ENCODE measurements around the gene MCC. TPM values are rescaled to one million over a fixed set of nuclear protein-coding genes. Genes with fewer than 3 reads are reported as not detected.

MCC gene
- total RNA-seq, 1 donor from 2014 or later = 15.1 TPM

DNA sequence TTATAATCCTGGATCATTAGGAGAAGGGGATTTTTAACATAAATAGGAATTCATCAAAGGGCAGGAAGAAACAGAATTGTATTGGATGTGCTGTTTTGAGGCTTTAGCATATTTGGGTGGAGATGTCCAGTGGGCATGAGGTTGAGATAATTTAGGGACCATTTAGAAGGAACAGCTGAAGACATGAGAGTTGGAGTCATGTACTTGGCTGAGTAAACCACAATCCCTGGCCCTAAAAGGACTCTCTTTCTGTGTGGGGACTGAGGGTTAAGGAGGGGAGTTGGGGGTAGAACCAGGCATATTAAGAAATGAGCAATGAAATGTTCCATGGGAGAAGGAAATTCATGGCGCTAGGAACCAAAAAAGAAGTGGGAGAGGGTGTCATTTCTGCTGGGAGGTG, 450.1 kb downstream of the MCC start:
- Histone ChIP-seq H3K9ac (ENCODE audit: low read depth in 1 of 3, low read length in 3 of 3) (no peak overlapping the region), H3K27me3 (ENCODE audit: control insufficient read depth in 3 of 3, insufficient read depth in 3 of 3, low read length in 3 of 3) (no peaks in the 10 kb centered on the region), H3K4me3 (ENCODE audit: low read length in 3 of 3) (no peak overlapping the region), H3K9me3 (ENCODE audit: control insufficient read depth in 3 of 3, low read length in 3 of 3) (no peaks in the 10 kb centered on the region), H3K27ac (ENCODE audit: low read depth, low read length) (no peak overlapping the region), H3K36me3 (ENCODE audit: control insufficient read depth in 3 of 3, insufficient read depth in 3 of 3, low read length in 3 of 3) (peaks cover 0 to 5% (median 0%) of the 10 kb centered on the region in 3 donors), H3K4me1 (ENCODE audit: control insufficient read depth in 3 of 3, insufficient read depth in 3 of 3, low read length in 3 of 3) (peaks cover 0 to 15% (median 0%) of the 10 kb centered on the region in 3 donors)

DNA sequence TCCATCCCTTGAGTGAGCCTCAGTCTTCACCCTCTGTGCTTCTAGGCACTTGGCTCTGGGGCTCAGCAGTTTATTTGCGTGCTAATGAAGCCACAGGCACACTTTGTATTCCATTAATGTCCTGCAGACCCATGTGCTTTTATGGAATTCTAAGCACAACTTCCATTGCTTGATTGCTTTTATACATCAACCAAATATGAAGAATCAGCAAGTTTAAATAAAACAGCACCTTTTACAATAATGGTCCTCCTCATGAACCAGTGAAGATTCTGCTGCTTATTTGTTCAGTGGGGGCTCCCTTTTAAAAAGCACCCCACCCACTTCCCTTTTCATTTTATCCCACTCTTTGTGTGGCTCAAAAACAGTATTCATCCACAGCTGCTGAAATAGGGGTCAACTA, 451.4 kb downstream of the MCC start:
- no peak overlapping the region for H3K9ac ChIP-seq (ENCODE audit: low read depth in 1 of 3, low read length in 3 of 3)
- H3K27ac ChIP-seq (ENCODE audit: low read depth, low read length) = no peak overlapping the region
- H3K36me3 ChIP-seq (ENCODE audit: control insufficient read depth in 3 of 3, insufficient read depth in 3 of 3, low read length in 3 of 3) = peaks cover 0 to 5% (median 0%) of the 10 kb centered on the region in 3 donors
- H3K4me3 ChIP-seq (ENCODE audit: low read length in 3 of 3) = no peak overlapping the region
- peaks cover 0 to 18% (median 0%) of the 10 kb centered on the region in 3 donors for H3K4me1 ChIP-seq (ENCODE audit: control insufficient read depth in 3 of 3, insufficient read depth in 3 of 3, low read length in 3 of 3)
- no peaks in the 10 kb centered on the region for H3K27me3 ChIP-seq (ENCODE audit: control insufficient read depth in 3 of 3, insufficient read depth in 3 of 3, low read length in 3 of 3)
- no peaks in the 10 kb centered on the region for H3K9me3 ChIP-seq (ENCODE audit: control insufficient read depth in 3 of 3, low read length in 3 of 3)

DNA sequence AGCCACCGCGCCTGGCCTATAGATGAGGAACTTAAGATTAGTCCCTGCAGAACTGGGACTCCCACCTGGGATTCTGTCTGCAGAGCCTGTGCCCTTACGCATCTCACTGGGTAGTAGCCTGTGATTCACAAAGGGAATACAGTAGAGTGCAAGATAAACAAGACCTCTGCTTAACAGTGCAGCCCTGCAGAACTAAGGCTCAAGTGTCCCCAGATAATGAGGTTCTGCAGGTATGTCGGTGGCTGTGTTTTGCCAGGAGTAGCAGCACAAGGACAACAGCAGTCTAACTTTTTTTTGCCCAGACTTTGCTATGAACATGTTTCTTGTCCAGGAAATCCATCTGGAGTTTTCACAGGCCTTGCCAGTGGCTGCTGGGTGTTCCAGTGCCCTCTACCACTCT, 451.9 kb downstream of the MCC start:
- H3K36me3 ChIP-seq (ENCODE audit: control insufficient read depth in 3 of 3, insufficient read depth in 3 of 3, low read length in 3 of 3) = peaks cover 0 to 5% (median 0%) of the 10 kb centered on the region in 3 donors
- H3K4me3 ChIP-seq (ENCODE audit: low read length in 3 of 3) = no peak overlapping the region
- H3K9me3 ChIP-seq (ENCODE audit: control insufficient read depth in 3 of 3, low read length in 3 of 3) = no peaks in the 10 kb centered on the region
- H3K27me3 ChIP-seq (ENCODE audit: control insufficient read depth in 3 of 3, insufficient read depth in 3 of 3, low read length in 3 of 3) = no peaks in the 10 kb centered on the region
- H3K27ac ChIP-seq (ENCODE audit: low read depth, low read length) = no peak overlapping the region
- peaks cover 0 to 15% (median 0%) of the 10 kb centered on the region in 3 donors for H3K4me1 ChIP-seq (ENCODE audit: control insufficient read depth in 3 of 3, insufficient read depth in 3 of 3, low read length in 3 of 3)
- H3K9ac ChIP-seq (ENCODE audit: low read depth in 1 of 3, low read length in 3 of 3) = no peak overlapping the region

DNA sequence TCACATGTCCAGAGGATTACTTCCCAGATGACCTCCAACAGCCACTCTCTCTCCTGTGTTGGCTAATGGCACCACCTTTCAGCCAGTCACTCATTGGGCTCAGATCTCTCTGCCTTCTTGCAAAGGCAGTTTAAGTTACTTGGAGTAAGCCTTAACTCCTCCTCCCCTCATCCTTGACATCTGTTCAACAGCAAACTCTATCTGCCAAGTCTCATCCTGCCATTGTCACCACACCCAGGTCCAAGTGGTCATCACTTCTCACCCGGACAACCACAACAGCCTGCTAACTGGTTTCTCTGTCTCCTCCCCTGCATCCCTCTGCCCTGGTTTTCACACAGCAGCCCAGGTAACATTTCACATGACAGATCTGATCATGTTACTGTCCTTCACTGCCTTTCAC, 453.2 kb downstream of the MCC start:
- peak overlapping the region; percentile 36 for H3K27ac ChIP-seq (ENCODE audit: low read depth, low read length)
- peaks cover 0 to 2% (median 0%) of the 10 kb centered on the region in 3 donors for H3K36me3 ChIP-seq (ENCODE audit: control insufficient read depth in 3 of 3, insufficient read depth in 3 of 3, low read length in 3 of 3)
- no peak overlapping the region for H3K9ac ChIP-seq (ENCODE audit: low read depth in 1 of 3, low read length in 3 of 3)
- H3K4me3 ChIP-seq (ENCODE audit: low read length in 3 of 3) = no peak overlapping the region
- H3K27me3 ChIP-seq (ENCODE audit: control insufficient read depth in 3 of 3, insufficient read depth in 3 of 3, low read length in 3 of 3) = no peaks in the 10 kb centered on the region
- H3K9me3 ChIP-seq (ENCODE audit: control insufficient read depth in 3 of 3, low read length in 3 of 3) = no peaks in the 10 kb centered on the region
- peaks cover 0 to 9% (median 0%) of the 10 kb centered on the region in 3 donors for H3K4me1 ChIP-seq (ENCODE audit: control insufficient read depth in 3 of 3, insufficient read depth in 3 of 3, low read length in 3 of 3)

DNA sequence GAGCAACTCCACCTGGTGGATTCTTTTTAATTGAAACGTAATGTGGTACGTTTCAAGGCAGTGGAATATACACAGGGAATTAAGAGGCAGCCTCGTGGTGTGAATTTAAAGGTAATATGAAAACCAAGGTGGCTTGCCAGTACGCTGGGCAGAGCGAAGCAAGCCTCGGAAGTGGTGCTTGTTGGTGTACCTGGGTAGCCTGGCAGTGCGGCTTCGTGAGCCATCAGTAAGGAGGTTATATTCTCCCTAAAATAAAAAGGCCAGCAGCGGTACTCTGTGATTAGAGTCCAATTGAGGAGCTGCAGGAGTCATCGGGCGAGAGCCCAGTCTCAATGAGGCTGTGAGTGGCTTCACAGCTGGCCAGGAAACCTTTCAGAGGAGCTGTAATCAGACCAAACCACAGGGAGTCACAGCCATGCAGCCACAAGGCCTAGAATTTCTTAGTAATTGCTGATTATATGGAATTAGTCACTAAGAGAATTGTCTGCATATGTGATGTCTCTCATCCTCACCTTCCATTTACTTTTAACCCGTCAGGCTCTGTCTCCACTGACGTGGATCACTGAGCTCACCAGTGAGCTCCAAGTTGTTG, 454.0 kb downstream of the MCC start:
- Histone ChIP-seq H3K4me1 (ENCODE audit: control insufficient read depth in 3 of 3, insufficient read depth in 3 of 3, low read length in 3 of 3) (peaks cover 0 to 6% (median 0%) of the 10 kb centered on the region in 3 donors), H3K4me3 (ENCODE audit: low read length in 3 of 3) (no peak overlapping the region), H3K27ac (ENCODE audit: low read depth, low read length) (peak overlapping the region; percentile 36), H3K36me3 (ENCODE audit: control insufficient read depth in 3 of 3, insufficient read depth in 3 of 3, low read length in 3 of 3) (peaks cover 0 to 5% (median 0%) of the 10 kb centered on the region in 3 donors), H3K27me3 (ENCODE audit: control insufficient read depth in 3 of 3, insufficient read depth in 3 of 3, low read length in 3 of 3) (no peaks in the 10 kb centered on the region), H3K9ac (ENCODE audit: low read depth in 1 of 3, low read length in 3 of 3) (no peak overlapping the region), H3K9me3 (ENCODE audit: control insufficient read depth in 3 of 3, low read length in 3 of 3) (no peaks in the 10 kb centered on the region)

DNA sequence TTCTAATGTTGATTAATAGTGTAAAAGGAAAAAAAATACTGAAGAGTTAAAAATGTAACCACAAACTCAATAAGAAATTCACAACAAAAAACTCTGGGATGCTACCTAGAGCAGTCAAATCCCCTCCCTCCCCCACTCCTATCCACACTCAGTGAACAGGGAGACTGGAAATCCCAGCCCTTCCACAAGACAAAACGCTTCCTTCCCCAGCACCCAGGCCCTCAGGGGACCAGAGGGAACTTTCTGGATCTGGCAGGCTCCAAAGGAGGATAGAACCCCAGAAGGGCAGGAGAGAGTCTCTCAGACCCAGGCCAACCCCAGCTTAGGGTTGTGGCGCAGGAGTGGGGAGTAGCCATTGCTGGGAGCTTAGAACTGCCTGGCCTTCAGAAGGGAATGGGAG, 456.7 kb downstream of the MCC start:
- Histone ChIP-seq H3K9ac (ENCODE audit: low read depth in 1 of 3, low read length in 3 of 3) (no peak overlapping the region), H3K4me1 (ENCODE audit: control insufficient read depth in 3 of 3, insufficient read depth in 3 of 3, low read length in 3 of 3) (peaks cover 0 to 6% (median 0%) of the 10 kb centered on the region in 3 donors), H3K27ac (ENCODE audit: low read depth, low read length) (no peak overlapping the region), H3K4me3 (ENCODE audit: low read length in 3 of 3) (no peak overlapping the region), H3K9me3 (ENCODE audit: control insufficient read depth in 3 of 3, low read length in 3 of 3) (no peaks in the 10 kb centered on the region), H3K27me3 (ENCODE audit: control insufficient read depth in 3 of 3, insufficient read depth in 3 of 3, low read length in 3 of 3) (no peaks in the 10 kb centered on the region), H3K36me3 (ENCODE audit: control insufficient read depth in 3 of 3, insufficient read depth in 3 of 3, low read length in 3 of 3) (peaks cover 13 to 22% (median 17%) of the 10 kb centered on the region in 3 donors)

DNA sequence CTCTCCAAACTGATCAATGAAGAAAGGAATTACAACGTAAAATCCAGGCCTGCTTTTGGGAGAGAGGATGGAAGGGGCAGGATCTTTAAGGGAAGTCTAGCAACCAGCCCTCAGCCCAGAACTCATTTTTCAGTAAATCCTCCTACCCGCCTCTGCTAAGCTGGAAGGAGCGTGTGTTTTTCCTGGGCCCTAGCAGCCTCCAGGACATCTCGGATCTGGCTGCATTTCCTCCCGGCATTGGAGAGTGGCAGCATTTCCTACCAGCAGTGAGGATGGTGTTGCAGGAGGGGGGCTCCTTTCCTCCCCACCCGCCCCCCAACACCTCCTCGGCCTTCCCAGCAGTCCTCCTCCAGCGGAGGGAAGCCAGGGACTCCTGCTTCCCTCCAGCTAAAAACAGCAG, 457.1 kb downstream of the MCC start:
- no peaks in the 10 kb centered on the region for H3K27me3 ChIP-seq (ENCODE audit: control insufficient read depth in 3 of 3, insufficient read depth in 3 of 3, low read length in 3 of 3)
- H3K9me3 ChIP-seq (ENCODE audit: control insufficient read depth in 3 of 3, low read length in 3 of 3) = no peaks in the 10 kb centered on the region
- H3K4me1 ChIP-seq (ENCODE audit: control insufficient read depth in 3 of 3, insufficient read depth in 3 of 3, low read length in 3 of 3) = peaks cover 0 to 6% (median 0%) of the 10 kb centered on the region in 3 donors
- peaks cover 13 to 25% (median 20%) of the 10 kb centered on the region in 3 donors for H3K36me3 ChIP-seq (ENCODE audit: control insufficient read depth in 3 of 3, insufficient read depth in 3 of 3, low read length in 3 of 3)
- H3K9ac ChIP-seq (ENCODE audit: low read depth in 1 of 3, low read length in 3 of 3) = no peak overlapping the region
- H3K4me3 ChIP-seq (ENCODE audit: low read length in 3 of 3) = no peak overlapping the region
- H3K27ac ChIP-seq (ENCODE audit: low read depth, low read length) = no peak overlapping the region

DNA sequence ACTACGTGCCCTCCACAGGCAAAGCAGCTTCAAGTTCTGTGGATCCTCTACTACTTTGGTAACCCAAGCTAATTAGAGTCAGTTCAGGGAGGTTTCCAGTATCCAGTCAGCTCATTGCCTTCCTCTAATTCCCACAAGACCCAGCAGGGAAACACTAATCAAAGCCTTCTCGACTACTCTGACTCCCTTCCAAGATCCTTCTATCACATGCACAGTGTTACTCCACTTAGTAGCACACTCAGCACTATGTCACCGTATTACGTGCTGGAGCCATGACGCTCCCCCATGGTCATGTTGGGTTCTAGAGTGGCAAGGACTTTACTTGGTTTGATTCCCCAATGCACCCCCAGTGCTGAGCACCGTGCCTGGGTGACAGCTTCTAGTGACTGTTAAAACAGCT, 458.6 kb downstream of the MCC start:
- H3K9me3 ChIP-seq (ENCODE audit: control insufficient read depth in 3 of 3, low read length in 3 of 3) = no peaks in the 10 kb centered on the region
- peaks cover 13 to 31% (median 20%) of the 10 kb centered on the region in 3 donors for H3K36me3 ChIP-seq (ENCODE audit: control insufficient read depth in 3 of 3, insufficient read depth in 3 of 3, low read length in 3 of 3)
- no peak overlapping the region for H3K4me3 ChIP-seq (ENCODE audit: low read length in 3 of 3)
- H3K9ac ChIP-seq (ENCODE audit: low read depth in 1 of 3, low read length in 3 of 3) = no peak overlapping the region
- H3K4me1 ChIP-seq (ENCODE audit: control insufficient read depth in 3 of 3, insufficient read depth in 3 of 3, low read length in 3 of 3) = peaks cover 0 to 6% (median 0%) of the 10 kb centered on the region in 3 donors
- no peaks in the 10 kb centered on the region for H3K27me3 ChIP-seq (ENCODE audit: control insufficient read depth in 3 of 3, insufficient read depth in 3 of 3, low read length in 3 of 3)
- no peak overlapping the region for H3K27ac ChIP-seq (ENCODE audit: low read depth, low read length)

- H3K9me3 ChIP-seq (ENCODE audit: control insufficient read depth in 3 of 3, low read length in 3 of 3) = no peaks in the 10 kb centered on the region
- H3K36me3 ChIP-seq (ENCODE audit: control insufficient read depth in 3 of 3, insufficient read depth in 3 of 3, low read length in 3 of 3) = peaks cover 13 to 38% (median 20%) of the 10 kb centered on the region in 3 donors
- no peak overlapping the region for H3K27ac ChIP-seq (ENCODE audit: low read depth, low read length)
- no peaks in the 10 kb centered on the region for H3K4me1 ChIP-seq (ENCODE audit: control insufficient read depth in 3 of 3, insufficient read depth in 3 of 3, low read length in 3 of 3)
- H3K9ac ChIP-seq (ENCODE audit: low read depth in 1 of 3, low read length in 3 of 3) = no peak overlapping the region
- no peak overlapping the region for H3K4me3 ChIP-seq (ENCODE audit: low read length in 3 of 3)
- H3K27me3 ChIP-seq (ENCODE audit: control insufficient read depth in 3 of 3, insufficient read depth in 3 of 3, low read length in 3 of 3) = no peaks in the 10 kb centered on the region
These were observed 460.8 kb downstream of the MCC start for GRCh38 chr5:113027431-113027830.

GRCh38 chr5:113027015-113027414, 461.2 kb downstream of the MCC start:
- no peak overlapping the region for H3K4me3 ChIP-seq (ENCODE audit: low read length in 3 of 3)
- H3K36me3 ChIP-seq (ENCODE audit: control insufficient read depth in 3 of 3, insufficient read depth in 3 of 3, low read length in 3 of 3) = peaks cover 13 to 38% (median 20%) of the 10 kb centered on the region in 3 donors
- no peaks in the 10 kb centered on the region for H3K9me3 ChIP-seq (ENCODE audit: control insufficient read depth in 3 of 3, low read length in 3 of 3)
- no peak overlapping the region for H3K27ac ChIP-seq (ENCODE audit: low read depth, low read length)
- H3K9ac ChIP-seq (ENCODE audit: low read depth in 1 of 3, low read length in 3 of 3) = no peak overlapping the region
- H3K27me3 ChIP-seq (ENCODE audit: control insufficient read depth in 3 of 3, insufficient read depth in 3 of 3, low read length in 3 of 3) = no peaks in the 10 kb centered on the region
- no peaks in the 10 kb centered on the region for H3K4me1 ChIP-seq (ENCODE audit: control insufficient read depth in 3 of 3, insufficient read depth in 3 of 3, low read length in 3 of 3)
